GM21367 (cell line): ENCODE data around the gene METAP1.
"Not testable (repeated sequence)": the region's sequence is repeated elsewhere in the genome, so short reads cannot be mapped to it uniquely, and the experiment has no call there.

Source experiments
- ATAC-seq: cut with Tn5 transposase; IDR thresholded peaks from one replicate; pipeline ENCODE4 v1.9.1; 2021; ENCODE audit not compliant: unreplicated experiment

METAP1 gene

DNA sequence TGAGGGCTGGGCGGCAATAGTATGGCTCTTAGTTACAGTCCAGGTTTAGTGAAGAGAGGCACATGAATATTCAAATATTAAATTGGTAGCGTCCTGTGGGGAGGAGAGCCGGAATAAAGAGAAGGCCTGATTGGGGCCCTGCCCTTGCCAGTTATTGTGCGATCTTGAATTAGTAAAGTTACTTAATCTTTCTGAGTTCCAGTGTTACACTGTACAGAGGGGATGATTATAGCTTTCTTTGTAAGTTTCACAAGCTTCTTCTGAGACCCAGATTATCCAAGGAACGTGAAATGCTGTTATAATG is 1.2 kb downstream of the METAP1 start:
- ATAC-seq, result no peak

- no peak for ATAC-seq
Observed at GRCh38 chr4:98997166-98997565, 1.6 kb downstream of the METAP1 start.

- ATAC-seq, result no peak
Observed at GRCh38 chr4:98998551-98998950, 3.0 kb downstream of the METAP1 start.

GRCh38 chr4:99002279-99002678 is 6.8 kb downstream of the METAP1 start:
- no peak for ATAC-seq

DNA sequence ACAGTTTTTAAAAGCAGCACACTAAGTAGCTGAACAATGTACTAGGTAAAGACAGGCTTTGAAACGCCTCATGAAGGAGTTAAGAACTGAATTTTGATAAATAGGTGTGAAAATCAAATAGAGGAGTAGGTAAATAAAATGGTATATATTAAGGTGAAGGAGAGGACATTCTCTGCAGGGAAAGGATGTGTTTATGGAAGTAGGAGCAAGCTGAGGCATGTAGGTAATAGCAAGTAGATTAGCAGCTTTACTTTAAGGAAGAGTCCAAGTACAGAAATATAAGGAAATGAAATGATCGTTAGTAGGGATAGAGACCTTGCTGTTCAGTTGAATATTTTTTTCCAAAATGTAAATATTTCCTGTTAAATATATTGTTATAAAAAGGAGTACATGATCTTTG is 12.5 kb downstream of the METAP1 start:
- no peak for ATAC-seq

DNA sequence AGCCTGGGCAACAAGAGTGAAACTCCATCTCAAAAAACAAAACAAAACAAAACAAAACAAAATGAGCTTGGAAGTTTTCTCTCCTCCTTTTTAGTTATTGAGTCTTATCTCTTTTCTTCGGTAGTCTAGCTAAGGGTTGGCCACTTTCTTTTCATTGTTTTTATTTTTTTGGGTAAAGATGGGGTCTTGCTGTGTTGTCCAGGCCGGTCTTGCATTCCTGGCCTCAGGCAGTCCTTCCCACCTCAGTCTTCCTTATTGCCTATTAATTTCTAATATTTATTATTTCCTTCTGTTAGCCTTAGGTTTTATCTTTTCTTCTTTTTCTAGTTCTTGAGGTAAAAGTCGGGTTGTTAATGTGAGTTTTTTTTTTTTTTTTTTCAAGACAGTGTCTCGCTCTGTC is 16.4 kb downstream of the METAP1 start:
- no peak for ATAC-seq

DNA sequence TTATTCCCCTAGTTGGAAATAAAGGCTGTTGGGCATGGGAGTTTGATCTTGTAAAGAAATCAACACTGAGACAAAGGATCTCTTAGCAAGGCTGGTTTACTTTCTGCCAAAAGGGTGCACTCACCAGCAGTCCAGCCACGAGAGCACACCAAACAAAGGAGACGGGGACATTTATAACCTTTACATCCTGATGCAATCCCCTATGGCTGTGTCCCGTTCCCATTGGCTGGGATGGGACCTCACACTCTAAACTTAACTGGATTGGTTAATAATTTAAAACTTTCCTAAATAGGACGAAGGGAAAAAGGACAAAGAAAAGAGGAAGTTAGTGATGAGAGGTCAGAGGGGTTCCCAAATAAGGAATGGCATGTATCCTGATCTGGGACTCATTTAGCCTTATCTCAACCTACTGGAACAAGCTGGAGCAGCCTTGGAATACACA is 17.9 kb downstream of the METAP1 start:
- no peak for ATAC-seq

DNA sequence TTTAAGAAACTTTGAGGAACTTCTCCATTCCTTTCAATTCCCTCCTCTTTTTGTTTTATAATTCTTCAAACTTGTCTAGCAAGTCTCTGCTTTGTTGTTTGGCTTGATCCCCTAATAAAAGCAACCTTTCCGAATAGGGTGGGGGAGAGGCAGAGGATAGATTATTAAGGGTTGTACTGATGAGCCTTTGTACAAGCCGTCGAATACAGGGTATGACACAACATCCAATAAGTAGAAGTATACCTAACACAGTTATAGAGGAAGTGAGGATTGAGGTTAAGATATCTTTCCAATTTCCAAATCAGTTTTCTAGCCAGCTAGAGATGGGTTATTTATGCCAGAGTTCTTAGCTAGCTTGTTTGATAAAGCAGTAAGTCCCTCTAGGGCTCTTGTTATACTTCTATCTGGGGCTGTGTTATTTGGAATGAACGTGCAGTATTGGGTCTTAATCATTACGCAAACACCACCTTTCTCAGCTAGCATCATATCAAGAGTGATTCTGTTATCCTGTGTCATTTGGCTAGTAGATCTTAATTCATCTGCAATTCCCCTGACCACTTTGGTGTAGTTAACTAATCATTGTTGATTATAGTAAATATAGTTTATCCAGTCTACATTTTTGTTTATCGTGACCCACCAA is 18.5 kb downstream of the METAP1 start:
- no peak for ATAC-seq

GRCh38 chr4:99021386-99021785 is 25.9 kb downstream of the METAP1 start:
- no peak for ATAC-seq

- ATAC-seq, result no peak
Observed at GRCh38 chr4:99022566-99022965, 27.0 kb downstream of the METAP1 start.

GRCh38 chr4:99023800-99024251 is 28.3 kb downstream of the METAP1 start:
- ATAC-seq, result not testable (repeated sequence)

DNA sequence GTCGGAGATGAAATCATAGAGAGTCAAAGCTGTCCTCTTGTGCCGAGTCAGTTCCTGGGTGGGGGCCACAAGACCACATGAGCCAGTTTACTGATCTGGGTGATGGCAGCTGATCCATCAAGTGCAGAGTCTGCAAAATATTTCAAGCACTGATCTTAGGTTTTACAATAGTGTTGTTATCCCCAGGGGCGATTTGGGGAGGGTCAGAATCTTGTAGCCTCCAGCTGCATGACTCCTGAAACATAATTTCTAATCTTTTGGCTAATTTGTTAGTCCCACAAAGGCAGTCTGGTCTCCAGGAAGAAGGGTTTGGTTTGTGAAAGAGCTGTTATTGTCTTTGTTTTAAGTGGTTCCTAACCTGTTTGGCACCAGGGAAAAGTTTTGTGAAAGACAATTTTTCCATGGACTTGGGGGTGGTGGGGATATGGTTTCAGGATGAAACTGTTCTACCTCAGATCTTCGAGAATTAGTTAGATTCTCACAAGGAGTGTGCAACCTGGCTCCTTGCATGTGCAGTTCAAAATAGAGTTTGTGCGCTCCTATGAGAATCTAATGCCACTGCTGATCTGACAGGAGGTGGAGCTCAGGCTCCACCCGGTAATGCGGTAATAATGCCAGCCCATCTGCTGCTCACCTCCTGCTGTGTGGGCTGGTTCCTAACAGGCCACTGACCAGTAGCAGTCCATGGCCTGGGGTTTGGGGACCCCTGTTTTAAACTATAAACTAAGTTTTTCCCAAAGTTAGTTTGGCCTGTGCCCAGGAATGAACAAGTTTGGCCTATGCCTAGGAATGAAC is 29.2 kb downstream of the METAP1 start:
- no peak for ATAC-seq

GRCh38 chr4:99025506-99025905 is 30.0 kb downstream of the METAP1 start:
- ATAC-seq, result no peak

DNA sequence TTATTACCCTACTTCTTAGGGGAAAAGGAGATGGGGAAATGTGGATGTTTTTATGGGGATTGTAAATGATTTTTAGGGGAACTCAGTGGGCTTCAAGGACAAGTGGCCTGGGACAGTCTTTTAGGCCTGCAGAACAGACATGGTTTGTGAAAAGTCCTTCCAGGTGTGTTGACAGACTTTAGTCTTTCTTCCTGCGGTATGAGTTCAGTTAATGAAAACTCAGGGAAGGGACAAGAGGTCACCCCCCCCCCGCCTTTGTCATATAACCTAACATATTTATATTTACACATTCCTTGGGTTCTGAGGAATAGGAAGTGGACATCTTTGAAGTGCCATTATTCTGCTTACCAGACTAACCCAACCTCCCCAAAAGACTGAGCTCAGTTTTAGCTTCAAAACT is 31.8 kb downstream of the METAP1 start:
- ATAC-seq, result no peak

- no peak for ATAC-seq
Observed at GRCh38 chr4:99028187-99028586, 32.7 kb downstream of the METAP1 start.

DNA sequence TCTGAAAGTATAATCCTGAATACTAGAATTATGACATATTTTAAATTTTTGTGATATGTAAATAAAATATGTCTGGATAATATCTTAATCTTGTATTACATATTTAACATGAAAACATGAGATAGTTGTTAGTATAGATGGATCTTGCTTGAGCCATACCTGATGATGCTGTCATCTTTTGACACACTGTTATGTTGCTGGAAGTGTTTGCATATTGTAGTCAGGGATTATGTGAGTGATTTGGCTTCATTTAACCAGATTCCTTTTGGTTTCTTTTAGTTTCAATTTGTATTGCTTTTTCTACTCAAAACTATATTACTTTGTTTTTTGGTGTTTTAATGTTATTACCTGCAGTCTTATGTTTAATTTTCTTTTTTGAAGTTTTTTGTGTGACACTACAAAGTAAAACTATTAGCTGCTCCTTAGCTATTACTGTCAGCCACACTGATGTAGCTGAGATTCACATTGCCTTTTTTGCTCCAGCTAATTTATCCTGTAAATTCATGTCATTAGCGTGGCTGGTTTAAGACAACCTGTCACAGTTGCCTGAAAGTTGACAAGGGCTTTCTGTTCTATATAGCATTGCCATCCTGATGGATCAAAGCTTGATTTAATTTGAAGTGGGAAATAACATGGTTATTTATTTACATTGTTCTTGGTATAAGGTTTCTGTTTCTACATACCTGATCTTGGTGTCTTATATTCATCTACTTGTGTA is 33.7 kb downstream of the METAP1 start:
- no peak for ATAC-seq

DNA sequence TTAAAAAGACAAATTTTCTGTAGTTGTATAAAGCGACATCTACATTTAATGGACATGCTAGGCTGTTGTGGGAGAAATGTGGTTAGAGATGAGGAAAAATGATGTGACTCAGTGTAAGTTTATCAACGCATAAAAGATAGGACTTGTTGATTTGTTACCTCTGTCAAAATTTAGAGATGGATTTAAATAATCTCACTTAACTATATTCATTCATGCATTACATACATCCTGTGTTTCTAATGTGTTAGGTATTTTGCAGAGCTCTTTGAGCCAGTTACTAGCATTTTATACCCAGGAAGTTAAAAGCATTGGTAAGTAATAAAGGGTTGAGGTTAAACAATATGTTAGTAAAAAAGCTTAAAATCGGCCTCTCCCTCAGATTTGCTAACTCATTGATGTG is 34.3 kb downstream of the METAP1 start:
- ATAC-seq, result no peak

GRCh38 chr4:99033956-99034355 is 38.4 kb downstream of the METAP1 start:
- no peak for ATAC-seq

DNA sequence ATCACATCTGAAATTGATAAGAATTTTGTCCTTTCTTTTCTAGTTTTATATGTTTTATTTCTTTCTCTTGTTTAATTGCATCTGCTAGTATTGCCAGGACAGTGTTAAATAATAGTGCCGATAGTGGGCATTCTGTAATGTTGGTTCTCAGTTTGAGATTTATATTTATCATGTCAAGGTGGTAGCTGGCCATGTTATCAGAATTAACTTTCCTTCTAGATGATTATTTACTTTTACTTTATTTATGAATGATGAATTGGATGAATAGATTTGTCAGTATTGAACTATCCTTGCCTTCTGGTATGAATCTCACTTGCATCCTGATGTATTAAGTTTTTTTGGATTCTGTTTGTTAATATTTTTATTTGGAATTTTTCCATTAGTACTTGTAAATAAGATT is 42.7 kb downstream of the METAP1 start:
- no peak for ATAC-seq

GRCh38 chr4:99043346-99043745 is 47.8 kb downstream of the METAP1 start:
- ATAC-seq, result no peak

DNA sequence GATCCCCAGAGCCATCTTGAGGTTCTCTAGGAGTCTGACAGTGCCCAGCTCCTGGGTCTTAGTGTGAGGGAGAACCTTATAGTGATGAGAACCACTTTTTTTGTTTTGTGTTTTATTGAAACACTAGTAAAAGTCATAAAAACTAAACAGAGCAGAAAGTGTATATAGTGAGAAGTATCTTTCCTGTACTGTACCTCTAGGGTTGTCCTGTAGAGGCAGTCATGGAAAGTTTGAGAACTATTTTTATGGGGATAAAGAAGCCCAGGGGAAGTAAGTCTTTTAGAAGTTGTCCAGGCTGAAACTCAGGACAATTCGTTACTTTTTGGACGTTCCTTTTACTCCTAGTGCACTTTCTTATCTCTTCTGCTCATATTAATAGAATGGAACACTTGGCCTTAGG is 52.2 kb downstream of the METAP1 start:
- ATAC-seq, result no peak

GRCh38 chr4:99052902-99053301 is 57.4 kb downstream of the METAP1 start:
- no peak for ATAC-seq
